GM21390 (cell line): ENCODE data around the gene KDM5C.
"Not testable (repeated sequence)": the region's sequence is repeated elsewhere in the genome, so short reads cannot be mapped to it uniquely, and the experiment has no call there.

ENCODE experiments used
- ATAC-seq: cut with Tn5 transposase; IDR thresholded peaks from one replicate; pipeline ENCODE4 v1.9.1; 2021; ENCODE audit not compliant: unreplicated experiment

KDM5C gene

GRCh38 chrX:53194308-53194707 is 30.7 kb downstream of the KDM5C start:
- ATAC-seq = no peak

- ATAC-seq = no peak
Observed at GRCh38 chrX:53193093-53193492, 31.9 kb downstream of the KDM5C start.

- ATAC-seq = no peak
Observed at GRCh38 chrX:53190363-53190960, 34.5 kb downstream of the KDM5C start.

- peak; percentile 81 for ATAC-seq
Observed at GRCh38 chrX:53188763-53189162, 36.2 kb downstream of the KDM5C start.

GRCh38 chrX:53186351-53186750 is 38.7 kb downstream of the KDM5C start:
- ATAC-seq = no peak

- no peak for ATAC-seq
Observed at GRCh38 chrX:53184836-53185235, 40.2 kb downstream of the KDM5C start.

- ATAC-seq = no peak
Observed at GRCh38 chrX:53171356-53171755, 53.7 kb downstream of the KDM5C start.

GRCh38 chrX:53166103-53166502 is 58.9 kb downstream of the KDM5C start:
- no peak for ATAC-seq

GRCh38 chrX:53164566-53164965 is 60.4 kb downstream of the KDM5C start:
- not testable (repeated sequence) for ATAC-seq

- ATAC-seq = no peak
Observed at GRCh38 chrX:53163436-53163835, 61.6 kb downstream of the KDM5C start.

GRCh38 chrX:53160297-53160983 is 64.6 kb downstream of the KDM5C start:
- no peak for ATAC-seq

- no peak for ATAC-seq
Observed at GRCh38 chrX:53159184-53159583, 65.8 kb downstream of the KDM5C start.

- ATAC-seq = no peak
Observed at GRCh38 chrX:53156207-53156596, 68.8 kb downstream of the KDM5C start.

- ATAC-seq = no peak
Observed at GRCh38 chrX:53155512-53156206, 69.3 kb downstream of the KDM5C start.

GRCh38 chrX:53153581-53153980 is 71.4 kb downstream of the KDM5C start:
- no peak for ATAC-seq
